ENCODE measurements around the gene FRMD5.

FRMD5 gene

DNA sequence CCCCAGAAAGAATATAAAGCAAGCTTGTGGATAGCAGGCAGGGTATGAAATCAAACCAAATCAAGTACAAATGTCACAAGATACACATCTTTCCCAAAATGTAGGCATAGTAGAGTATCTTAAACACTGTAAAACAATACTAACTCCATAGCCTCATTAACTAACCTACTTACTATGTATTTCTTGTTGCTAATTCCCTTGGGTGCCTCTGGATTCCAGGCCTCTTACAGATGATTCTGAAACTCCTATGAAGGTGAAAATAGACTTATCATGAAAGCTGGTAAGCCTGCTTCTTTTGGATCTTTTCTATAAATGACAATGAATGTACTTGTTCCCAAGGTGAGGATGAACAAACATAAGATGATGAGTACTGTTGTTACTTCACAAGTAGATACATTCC, 93.8 kb downstream of the FRMD5 start:
- DNase-seq (ENCODE audit: low read depth): no peak
- H3K4me3 ChIP-seq (ENCODE audit: low read depth, low read length): no peak overlapping the region
- TF ChIP-seq, protein P1, sequence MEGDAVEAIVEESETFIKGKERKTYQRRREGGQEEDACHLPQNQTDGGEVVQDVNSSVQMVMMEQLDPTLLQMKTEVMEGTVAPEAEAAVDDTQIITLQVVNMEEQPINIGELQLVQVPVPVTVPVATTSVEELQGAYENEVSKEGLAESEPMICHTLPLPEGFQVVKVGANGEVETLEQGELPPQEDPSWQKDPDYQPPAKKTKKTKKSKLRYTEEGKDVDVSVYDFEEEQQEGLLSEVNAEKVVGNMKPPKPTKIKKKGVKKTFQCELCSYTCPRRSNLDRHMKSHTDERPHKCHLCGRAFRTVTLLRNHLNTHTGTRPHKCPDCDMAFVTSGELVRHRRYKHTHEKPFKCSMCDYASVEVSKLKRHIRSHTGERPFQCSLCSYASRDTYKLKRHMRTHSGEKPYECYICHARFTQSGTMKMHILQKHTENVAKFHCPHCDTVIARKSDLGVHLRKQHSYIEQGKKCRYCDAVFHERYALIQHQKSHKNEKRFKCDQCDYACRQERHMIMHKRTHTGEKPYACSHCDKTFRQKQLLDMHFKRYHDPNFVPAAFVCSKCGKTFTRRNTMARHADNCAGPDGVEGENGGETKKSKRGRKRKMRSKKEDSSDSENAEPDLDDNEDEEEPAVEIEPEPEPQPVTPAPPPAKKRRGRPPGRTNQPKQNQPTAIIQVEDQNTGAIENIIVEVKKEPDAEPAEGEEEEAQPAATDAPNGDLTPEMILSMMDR (IDR thresholded peaks at IDR 0.05; ENCODE audit: control insufficient read depth, extremely low read depth, insufficient read depth): no peak

GRCh38 chr15:44099671-44100070, 95.4 kb downstream of the FRMD5 start:
- H3K4me3 ChIP-seq (ENCODE audit: low read depth, low read length): no peak overlapping the region
- TF ChIP-seq, protein P1 (IDR thresholded peaks at IDR 0.05; ENCODE audit: control insufficient read depth, extremely low read depth, insufficient read depth): no peak
- no peak for DNase-seq (ENCODE audit: low read depth)

GRCh38 chr15:44097552-44097951, 97.5 kb downstream of the FRMD5 start:
- TF ChIP-seq, protein P1 (IDR thresholded peaks at IDR 0.05; ENCODE audit: control insufficient read depth, extremely low read depth, insufficient read depth): no peak
- DNase-seq (ENCODE audit: low read depth): peak; percentile 91
- H3K4me3 ChIP-seq (ENCODE audit: low read depth, low read length): no peak overlapping the region

DNA sequence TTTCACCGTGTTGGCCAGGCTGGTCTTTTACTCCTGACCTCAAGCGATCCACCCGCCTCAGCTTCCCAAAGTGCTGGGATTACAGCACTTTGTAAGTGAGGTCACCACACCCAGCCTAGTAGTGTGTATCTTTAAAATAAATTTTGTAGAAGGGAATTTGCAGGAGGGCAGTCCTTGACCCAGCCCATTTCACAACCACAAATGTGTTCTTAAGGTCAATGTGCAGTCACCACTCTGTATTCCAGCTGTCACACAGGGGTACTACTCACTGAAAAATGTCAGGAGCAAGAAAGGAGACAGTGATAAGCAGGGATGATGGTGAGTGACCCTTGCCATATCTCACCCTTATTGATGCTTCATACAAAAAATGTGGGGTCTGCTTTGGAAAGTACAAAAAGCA, 98.5 kb downstream of the FRMD5 start:
- DNase-seq (ENCODE audit: low read depth): no peak
- TF ChIP-seq, protein P1 (IDR thresholded peaks at IDR 0.05; ENCODE audit: control insufficient read depth, extremely low read depth, insufficient read depth): no peak

GRCh38 chr15:44094781-44095180, 100.3 kb downstream of the FRMD5 start:
- no peak overlapping the region for H3K4me3 ChIP-seq (ENCODE audit: low read depth, low read length)
- no peak for DNase-seq (ENCODE audit: low read depth)
- TF ChIP-seq, protein P1 (IDR thresholded peaks at IDR 0.05; ENCODE audit: control insufficient read depth, extremely low read depth, insufficient read depth): no peak

More for the DNA sequence above, 98.5 kb downstream of the FRMD5 start:
- H3K4me3 ChIP-seq (ENCODE audit: low read depth, low read length): no peak overlapping the region

GRCh38 chr15:44093836-44094235, 101.2 kb downstream of the FRMD5 start:
- no peak for DNase-seq (ENCODE audit: low read depth)
- TF ChIP-seq, protein P1 (IDR thresholded peaks at IDR 0.05; ENCODE audit: control insufficient read depth, extremely low read depth, insufficient read depth): no peak

DNA sequence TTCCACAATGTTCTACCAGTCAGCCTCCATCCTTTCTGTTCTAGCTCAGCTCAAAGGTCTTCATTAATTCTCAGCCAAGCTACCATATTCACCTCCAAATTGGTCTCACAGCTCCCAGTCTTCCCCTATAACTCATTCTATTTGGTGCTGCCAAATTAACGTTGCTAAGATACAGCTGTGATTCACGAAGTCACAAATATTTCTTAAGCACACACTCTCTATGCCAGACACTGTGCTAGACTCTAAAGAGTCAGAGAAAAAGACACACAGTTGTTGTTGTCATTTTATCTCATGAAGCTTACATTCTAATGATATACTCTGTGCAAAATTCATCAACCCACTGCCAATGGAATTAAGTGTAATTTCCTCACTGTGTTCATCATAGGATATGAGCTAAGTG, 102.8 kb downstream of the FRMD5 start:
- DNase-seq (ENCODE audit: low read depth): no peak
- TF ChIP-seq, protein P1 (IDR thresholded peaks at IDR 0.05; ENCODE audit: control insufficient read depth, extremely low read depth, insufficient read depth): no peak
- H3K4me3 ChIP-seq (ENCODE audit: low read depth, low read length): no peak overlapping the region

More at GRCh38 chr15:44093836-44094235, 101.2 kb downstream of the FRMD5 start:
- H3K4me3 ChIP-seq (ENCODE audit: low read depth, low read length): no peak overlapping the region
